22Rv1 (cell line): ENCODE results near the gene MBD6.

Experiments
- ZFX ChIP-seq: fragments of 450-650 bp; IDR thresholded peaks from 2 replicates; pipeline ENCODE4 v1.6.1; 2017; ENCODE audit warnings: antibody characterized with exemption, borderline replicate concordance
- TF ChIP-seq, protein P1 (sequence below): fragments of 450-650 bp; IDR thresholded peaks from 2 replicates; pipeline ENCODE4 v1.5.1; 2017; ENCODE audit warnings: mild to moderate bottlenecking

GRCh38 chr12:57520053-57520818, 2.4 kb upstream of the MBD6 start, which contains the start of gene DDIT3:
- TF ChIP-seq, protein P1, sequence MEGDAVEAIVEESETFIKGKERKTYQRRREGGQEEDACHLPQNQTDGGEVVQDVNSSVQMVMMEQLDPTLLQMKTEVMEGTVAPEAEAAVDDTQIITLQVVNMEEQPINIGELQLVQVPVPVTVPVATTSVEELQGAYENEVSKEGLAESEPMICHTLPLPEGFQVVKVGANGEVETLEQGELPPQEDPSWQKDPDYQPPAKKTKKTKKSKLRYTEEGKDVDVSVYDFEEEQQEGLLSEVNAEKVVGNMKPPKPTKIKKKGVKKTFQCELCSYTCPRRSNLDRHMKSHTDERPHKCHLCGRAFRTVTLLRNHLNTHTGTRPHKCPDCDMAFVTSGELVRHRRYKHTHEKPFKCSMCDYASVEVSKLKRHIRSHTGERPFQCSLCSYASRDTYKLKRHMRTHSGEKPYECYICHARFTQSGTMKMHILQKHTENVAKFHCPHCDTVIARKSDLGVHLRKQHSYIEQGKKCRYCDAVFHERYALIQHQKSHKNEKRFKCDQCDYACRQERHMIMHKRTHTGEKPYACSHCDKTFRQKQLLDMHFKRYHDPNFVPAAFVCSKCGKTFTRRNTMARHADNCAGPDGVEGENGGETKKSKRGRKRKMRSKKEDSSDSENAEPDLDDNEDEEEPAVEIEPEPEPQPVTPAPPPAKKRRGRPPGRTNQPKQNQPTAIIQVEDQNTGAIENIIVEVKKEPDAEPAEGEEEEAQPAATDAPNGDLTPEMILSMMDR = peak; percentile 10; the same call in 1 of the 2 replicates
- TF ChIP-seq ZFX = no peak
